ENCODE results near the gene COL23A1.

Gene COL23A1

GRCh38 chr5:178587763-178588611, 2.2 kb downstream of the COL23A1 start:
- DNase-seq, result no peak

- no peak for DNase-seq
Measured at GRCh38 chr5:178586396-178586795, 3.8 kb downstream of the COL23A1 start.

- peak; percentile 4 to 10 for DNase-seq
Measured at GRCh38 chr5:178585421-178585820, 4.8 kb downstream of the COL23A1 start.

GRCh38 chr5:178583279-178583678, 6.9 kb downstream of the COL23A1 start:
- DNase-seq, result no peak

GRCh38 chr5:178582291-178582690, 7.9 kb downstream of the COL23A1 start:
- DNase-seq, result no peak

- no peak for DNase-seq
Measured at GRCh38 chr5:178581621-178582020, 8.6 kb downstream of the COL23A1 start.

GRCh38 chr5:178580271-178580955, 9.8 kb downstream of the COL23A1 start:
- DNase-seq, result no peak

GRCh38 chr5:178577944-178578343, 12.2 kb downstream of the COL23A1 start:
- DNase-seq, result no peak

- no peak for DNase-seq
Measured at GRCh38 chr5:178577376-178577839, 12.8 kb downstream of the COL23A1 start.

- no peak for DNase-seq
Measured at GRCh38 chr5:178576591-178577351, 13.4 kb downstream of the COL23A1 start.

GRCh38 chr5:178573216-178573615, 17.0 kb downstream of the COL23A1 start:
- no peak for DNase-seq

- no peak for DNase-seq
Measured at GRCh38 chr5:178572617-178573016, 17.6 kb downstream of the COL23A1 start.

GRCh38 chr5:178569485-178569884, 20.7 kb downstream of the COL23A1 start:
- DNase-seq, result no peak

GRCh38 chr5:178564811-178565550, 25.2 kb downstream of the COL23A1 start:
- no peak for DNase-seq

GRCh38 chr5:178564397-178564796, 25.8 kb downstream of the COL23A1 start:
- no peak for DNase-seq

GRCh38 chr5:178563621-178564020, 26.6 kb downstream of the COL23A1 start:
- DNase-seq, result no peak

- DNase-seq, result no peak
Measured at GRCh38 chr5:178561746-178562264, 28.4 kb downstream of the COL23A1 start.

- no peak for DNase-seq
Measured at GRCh38 chr5:178560911-178561310, 29.3 kb downstream of the COL23A1 start.

- no peak for DNase-seq
Measured at GRCh38 chr5:178557416-178557815, 32.8 kb downstream of the COL23A1 start.

- no peak for DNase-seq
Measured at GRCh38 chr5:178555771-178556211, 34.4 kb downstream of the COL23A1 start.

GRCh38 chr5:178555005-178555404, 35.2 kb downstream of the COL23A1 start:
- no peak for DNase-seq

GRCh38 chr5:178554311-178554710, 35.9 kb downstream of the COL23A1 start:
- DNase-seq, result no peak
